22Rv1 (cell line): ENCODE results near the gene CLEC16A.

Source experiments
- H3K27ac ChIP-seq: fragments of 450-650 bp; 2 replicates; pipeline ENCODE4 v1.5.1; 2017
- CTCF ChIP-seq: fragments of 450-650 bp; IDR thresholded peaks from 2 replicates; pipeline ENCODE4 v1.5.1; 2017; ENCODE audit warnings: mild to moderate bottlenecking
- ZFX ChIP-seq: fragments of 450-650 bp; IDR thresholded peaks from 2 replicates; pipeline ENCODE4 v1.6.1; 2017; ENCODE audit warnings: antibody characterized with exemption, borderline replicate concordance

The CLEC16A gene

GRCh38 chr16:10943064-10943353, 1.4 kb upstream of the CLEC16A start:
- H3K27ac ChIP-seq: peak overlapping the region; percentile 88
- TF ChIP-seq ZFX: no peak
- TF ChIP-seq CTCF: no peak

- TF ChIP-seq CTCF (no peak), ZFX (no peak)
- no peak overlapping the region for H3K27ac ChIP-seq
Observed at GRCh38 chr16:10945065-10945787, 862 bp downstream of the CLEC16A start.

- no peak overlapping the region for H3K27ac ChIP-seq
- no peak for TF ChIP-seq ZFX
- TF ChIP-seq CTCF: no peak
Observed at GRCh38 chr16:10946308-10946707, 1.9 kb downstream of the CLEC16A start.

GRCh38 chr16:10947211-10947787, 2.9 kb downstream of the CLEC16A start:
- no peak overlapping the region for H3K27ac ChIP-seq
- TF ChIP-seq ZFX (no peak), CTCF (no peak)

- H3K27ac ChIP-seq: no peak overlapping the region
Observed at GRCh38 chr16:10949424-10949970, 5.1 kb downstream of the CLEC16A start.

GRCh38 chr16:10950393-10950792, 6.0 kb downstream of the CLEC16A start:
- no peak for TF ChIP-seq CTCF
- no peak for TF ChIP-seq ZFX
- H3K27ac ChIP-seq: no peak overlapping the region

More at GRCh38 chr16:10949424-10949970, 5.1 kb downstream of the CLEC16A start:
- TF ChIP-seq ZFX (no peak), CTCF (no peak)

GRCh38 chr16:10951026-10951425, 6.7 kb downstream of the CLEC16A start:
- TF ChIP-seq CTCF (no peak), ZFX (no peak)
- no peak overlapping the region for H3K27ac ChIP-seq
